GM18873 (cell line): ENCODE measurements around the gene C6orf132.

Experiments
- ATAC-seq: cut with Tn5 transposase; IDR thresholded peaks from one replicate; pipeline ENCODE4 v1.9.1; 2021; ENCODE audit warnings: mild to moderate bottlenecking, moderate library complexity, moderate number of reproducible peaks; ENCODE audit not compliant: unreplicated experiment, low FRiP score

The C6orf132 gene

GRCh38 chr6:42110683-42111082 lies 31.7 kb downstream of the C6orf132 start:
- ATAC-seq, result no peak

- no peak for ATAC-seq
Observed at GRCh38 chr6:42108071-42108470, 34.3 kb downstream of the C6orf132 start.

GRCh38 chr6:42106112-42107023 lies 36.1 kb downstream of the C6orf132 start:
- ATAC-seq, result no peak

- no peak for ATAC-seq
Observed at GRCh38 chr6:42105709-42106108, 36.7 kb downstream of the C6orf132 start.

GRCh38 chr6:42105156-42105648 lies 37.2 kb downstream of the C6orf132 start:
- no peak for ATAC-seq

GRCh38 chr6:42104804-42105125 lies 37.7 kb downstream of the C6orf132 start:
- no peak for ATAC-seq

- ATAC-seq, result no peak
Observed at GRCh38 chr6:42104095-42104803, 38.2 kb downstream of the C6orf132 start.

- no peak for ATAC-seq
Observed at GRCh38 chr6:42103753-42104094, 38.7 kb downstream of the C6orf132 start.

- ATAC-seq, result no peak
Observed at GRCh38 chr6:42103216-42103615, 39.2 kb downstream of the C6orf132 start.

GRCh38 chr6:42101186-42101657 lies 41.2 kb downstream of the C6orf132 start:
- ATAC-seq, result no peak

- no peak for ATAC-seq
Observed at GRCh38 chr6:42100029-42100901, 42.2 kb downstream of the C6orf132 start.

- ATAC-seq, result no peak
Observed at GRCh38 chr6:42099340-42100028, 42.9 kb downstream of the C6orf132 start.

GRCh38 chr6:42095776-42096541 lies 46.5 kb downstream of the C6orf132 start:
- ATAC-seq, result no peak

GRCh38 chr6:42095094-42095493 lies 47.3 kb downstream of the C6orf132 start:
- no peak for ATAC-seq

GRCh38 chr6:42093582-42094329 lies 48.7 kb downstream of the C6orf132 start:
- ATAC-seq, result no peak

- no peak for ATAC-seq
Observed at GRCh38 chr6:42091718-42092023, 50.7 kb downstream of the C6orf132 start.

- no peak for ATAC-seq
Observed at GRCh38 chr6:42090819-42091717, 51.4 kb downstream of the C6orf132 start.

- no peak for ATAC-seq
Observed at GRCh38 chr6:42088101-42088591, 54.3 kb downstream of the C6orf132 start.
